AG09319 (cell line): ENCODE results near the gene LIN9.

Experiments used
- DNase-seq: peaks from one replicate; pipeline ENCODE4 v3.0.0-alpha.2; 2010; ENCODE audit warnings: low read depth; ENCODE audit errors: extremely low read depth
- CTCF ChIP-seq: IDR thresholded peaks from 2 replicates; pipeline ENCODE4 v1.5.1; 2011; ENCODE audit warnings: low read depth, mild to moderate bottlenecking, inconsistent platforms, low read length, moderate library complexity

LIN9 gene

GRCh38 chr1:226212545-226212944, 96.4 kb downstream of the LIN9 start:
- DNase-seq, result no peak
- no peak for TF ChIP-seq CTCF

DNA sequence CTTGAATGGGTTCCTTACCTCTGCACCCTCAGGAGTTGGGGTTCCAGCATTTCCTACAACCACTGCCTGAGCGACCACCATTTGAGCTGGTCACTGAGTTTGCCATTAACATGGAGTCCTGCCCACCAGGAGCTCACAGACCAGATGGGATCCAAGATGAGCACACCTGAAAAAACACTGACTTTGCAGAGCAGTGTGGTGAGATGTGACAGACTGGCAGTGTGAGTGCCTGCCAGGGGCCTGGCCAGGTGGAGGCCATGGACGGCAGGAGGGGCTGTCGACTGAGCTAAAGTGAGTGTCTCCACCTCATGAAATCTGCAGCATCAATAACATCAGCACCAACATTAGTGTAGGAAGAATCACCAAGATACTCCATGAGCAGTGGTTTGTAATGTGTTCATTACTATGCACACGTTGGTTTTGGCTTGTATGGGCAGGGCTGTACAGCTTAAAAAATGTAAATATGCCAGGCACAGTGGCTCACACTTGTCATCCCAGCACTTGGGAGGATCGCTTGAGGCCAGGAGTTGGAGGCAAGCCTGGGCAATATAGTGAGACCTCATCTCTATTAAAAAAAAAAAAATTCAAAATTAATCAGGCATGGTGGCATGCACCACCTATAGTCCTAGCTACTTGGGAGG, 97.7 kb downstream of the LIN9 start:
- no peak for DNase-seq
- no peak for TF ChIP-seq CTCF

- no peak for DNase-seq
- no peak for TF ChIP-seq CTCF
Observed at GRCh38 chr1:226210571-226211176, 98.3 kb downstream of the LIN9 start.

DNA sequence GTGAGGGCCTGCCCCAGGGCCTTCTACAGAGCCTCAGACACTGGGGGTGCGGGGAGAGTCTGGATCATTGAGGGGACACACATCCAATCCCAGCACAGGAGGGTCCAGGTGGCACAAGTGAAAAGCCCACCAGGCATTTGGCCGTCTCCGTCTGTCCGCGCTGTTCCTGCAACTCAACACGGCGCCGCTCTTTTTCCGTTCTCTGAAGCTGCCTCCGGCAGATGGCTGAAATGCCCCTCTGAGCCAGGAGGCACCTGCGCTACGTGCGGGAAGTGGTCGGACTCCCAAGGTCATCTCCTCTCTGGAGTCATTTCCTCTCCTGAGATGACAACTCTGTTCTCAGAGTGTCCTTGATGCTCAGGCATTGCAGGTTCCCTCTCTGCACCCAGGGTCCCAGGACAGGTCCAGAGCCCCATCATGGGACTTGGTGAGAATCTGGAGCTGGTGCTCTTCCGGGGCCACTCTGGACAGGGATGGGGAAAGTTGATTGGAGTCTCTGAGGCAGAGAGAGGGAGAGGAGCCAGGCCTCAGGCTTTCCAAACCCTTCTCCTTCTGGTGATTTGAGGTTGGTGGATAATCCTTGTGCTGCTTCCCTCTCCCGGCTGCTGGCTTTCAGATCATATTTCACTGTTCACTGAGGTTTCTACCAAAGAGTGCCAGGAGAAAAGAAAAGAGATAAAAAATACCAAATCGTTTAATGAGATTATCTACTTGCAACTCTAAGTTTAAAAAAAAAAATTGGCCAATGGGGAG, 99.5 kb downstream of the LIN9 start:
- no peak for TF ChIP-seq CTCF
- DNase-seq, result no peak

GRCh38 chr1:226207048-226207447, 101.9 kb downstream of the LIN9 start:
- no peak for DNase-seq

DNA sequence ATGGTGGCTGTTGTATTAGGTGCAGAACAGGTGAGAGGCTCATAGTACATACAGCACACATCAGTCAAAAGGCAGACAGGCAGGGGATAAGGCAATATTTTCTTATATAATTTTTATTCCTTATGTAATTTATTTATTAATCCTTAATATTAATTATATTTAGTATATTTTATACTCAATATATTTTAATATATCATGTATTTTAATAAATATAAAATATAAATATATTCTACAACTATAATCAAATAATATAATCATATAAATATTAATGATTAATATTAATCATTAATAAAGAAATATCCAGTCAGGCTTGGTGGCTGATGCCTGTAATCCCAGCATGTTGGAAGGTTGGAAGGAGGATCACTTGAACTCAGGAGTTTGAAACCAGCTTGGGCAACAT, 104.8 kb downstream of the LIN9 start:
- TF ChIP-seq CTCF, result no peak
- DNase-seq, result no peak

More at GRCh38 chr1:226207048-226207447, 101.9 kb downstream of the LIN9 start:
- TF ChIP-seq CTCF, result no peak

DNA sequence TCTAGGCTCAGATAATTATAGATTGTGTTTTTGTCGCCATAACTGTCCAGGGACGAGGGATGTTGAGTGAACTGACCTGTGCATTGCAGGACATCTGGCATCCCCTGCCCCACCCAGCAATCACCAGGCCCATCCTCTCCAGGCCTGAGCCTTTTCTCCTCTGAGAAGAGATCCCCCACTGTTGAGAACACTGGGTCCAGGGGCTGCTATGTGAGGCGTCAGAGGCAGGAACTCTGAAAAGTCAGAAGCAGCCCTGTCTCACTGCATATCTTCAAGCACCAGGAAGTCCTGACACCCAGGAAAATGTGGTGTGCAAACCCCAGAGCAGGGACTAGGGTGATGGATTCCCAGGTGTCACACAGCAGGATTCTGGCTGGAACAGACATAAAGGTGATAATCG, 105.3 kb downstream of the LIN9 start:
- TF ChIP-seq CTCF, result no peak
- DNase-seq, result no peak
